HEK293 (cell line): ENCODE measurements around the gene PSTPIP2.

ENCODE experiments used
- ZNF140 ChIP-seq: fragments of 450-650 bp; formaldehyde crosslinking; IDR thresholded peaks from 2 replicates; pipeline ENCODE4 v1.5.1; 2016; ENCODE audit warnings: missing biosample characterization, missing genetic modification characterization
- TF ChIP-seq, protein P1 (sequence below): fragments of 450-650 bp; formaldehyde crosslinking; IDR thresholded peaks from 2 replicates; pipeline ENCODE4 v1.5.1; 2016; ENCODE audit warnings: missing biosample characterization, missing genetic modification characterization

DNA sequence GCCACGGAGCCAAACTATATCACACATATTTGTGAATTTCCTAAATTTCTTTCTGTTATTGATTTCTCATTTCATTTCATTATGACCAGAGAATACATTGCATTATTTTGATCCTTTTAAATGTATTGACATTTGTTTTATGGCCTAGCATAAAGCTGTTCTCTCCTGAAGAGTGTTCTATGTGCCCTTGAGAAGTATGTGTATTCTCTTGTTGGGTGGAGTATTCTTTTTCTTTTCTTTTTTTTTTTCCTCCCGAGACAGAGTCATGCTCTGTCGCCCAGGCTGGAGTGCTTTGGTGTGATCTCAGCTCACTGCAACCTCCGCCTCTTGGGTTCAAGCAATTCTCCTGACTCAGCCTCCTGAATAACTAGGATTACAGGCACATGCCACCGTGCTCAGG lies 37.3 kb upstream of the PSTPIP2 start:
- TF ChIP-seq ZNF140 (tag by site-specific recombination): no peak
- TF ChIP-seq, protein P1, sequence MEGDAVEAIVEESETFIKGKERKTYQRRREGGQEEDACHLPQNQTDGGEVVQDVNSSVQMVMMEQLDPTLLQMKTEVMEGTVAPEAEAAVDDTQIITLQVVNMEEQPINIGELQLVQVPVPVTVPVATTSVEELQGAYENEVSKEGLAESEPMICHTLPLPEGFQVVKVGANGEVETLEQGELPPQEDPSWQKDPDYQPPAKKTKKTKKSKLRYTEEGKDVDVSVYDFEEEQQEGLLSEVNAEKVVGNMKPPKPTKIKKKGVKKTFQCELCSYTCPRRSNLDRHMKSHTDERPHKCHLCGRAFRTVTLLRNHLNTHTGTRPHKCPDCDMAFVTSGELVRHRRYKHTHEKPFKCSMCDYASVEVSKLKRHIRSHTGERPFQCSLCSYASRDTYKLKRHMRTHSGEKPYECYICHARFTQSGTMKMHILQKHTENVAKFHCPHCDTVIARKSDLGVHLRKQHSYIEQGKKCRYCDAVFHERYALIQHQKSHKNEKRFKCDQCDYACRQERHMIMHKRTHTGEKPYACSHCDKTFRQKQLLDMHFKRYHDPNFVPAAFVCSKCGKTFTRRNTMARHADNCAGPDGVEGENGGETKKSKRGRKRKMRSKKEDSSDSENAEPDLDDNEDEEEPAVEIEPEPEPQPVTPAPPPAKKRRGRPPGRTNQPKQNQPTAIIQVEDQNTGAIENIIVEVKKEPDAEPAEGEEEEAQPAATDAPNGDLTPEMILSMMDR (tag by site-specific recombination): no peak
